ENCODE data around the gene DPEP1.

Gene DPEP1

DNA sequence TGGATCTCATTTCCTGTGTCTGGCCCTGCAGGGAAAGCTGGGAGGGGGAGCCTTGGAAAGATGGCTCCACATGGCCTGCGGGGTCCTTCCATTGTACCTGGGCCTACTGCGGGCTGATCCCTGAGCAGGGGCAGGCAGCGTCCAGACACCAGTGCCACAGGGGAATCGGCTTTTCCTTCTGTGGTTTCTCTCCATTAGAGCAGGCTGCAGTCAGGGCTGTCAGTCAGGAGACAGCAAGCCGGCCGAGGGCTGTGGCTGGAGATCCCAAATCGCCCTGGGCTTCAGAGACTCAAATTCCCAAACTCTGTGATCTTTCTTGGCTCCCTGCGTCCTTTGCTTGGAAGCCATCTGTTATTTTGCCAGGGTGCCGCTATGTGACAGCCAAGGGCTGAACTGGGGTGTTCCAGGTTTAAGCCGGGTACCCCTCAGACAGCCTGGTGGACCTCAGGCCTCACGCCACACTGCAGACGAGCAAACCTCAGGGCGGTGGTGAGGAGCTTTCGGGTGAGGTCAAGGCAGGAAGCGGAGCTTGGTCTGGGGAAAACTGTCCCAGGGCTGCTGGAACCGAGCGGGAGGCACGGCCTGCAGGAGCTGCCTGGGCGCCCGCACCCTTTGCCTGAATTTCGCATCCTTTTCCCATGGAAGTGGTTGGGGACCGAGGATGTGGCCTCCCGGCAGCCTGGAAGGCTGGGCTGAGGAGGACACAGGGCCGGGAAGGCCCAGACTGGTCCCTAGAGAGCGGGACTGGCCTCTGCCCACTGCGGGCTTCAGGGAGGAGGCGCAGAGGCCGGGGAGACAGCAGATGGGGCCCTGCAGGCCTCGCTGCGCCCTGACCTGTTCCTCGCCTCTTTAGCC, 39.4 kb upstream of the DPEP1 start:
- H3K4me3 ChIP-seq (ENCODE audit: low read length) = no peak overlapping the region
- TF ChIP-seq, protein P1, sequence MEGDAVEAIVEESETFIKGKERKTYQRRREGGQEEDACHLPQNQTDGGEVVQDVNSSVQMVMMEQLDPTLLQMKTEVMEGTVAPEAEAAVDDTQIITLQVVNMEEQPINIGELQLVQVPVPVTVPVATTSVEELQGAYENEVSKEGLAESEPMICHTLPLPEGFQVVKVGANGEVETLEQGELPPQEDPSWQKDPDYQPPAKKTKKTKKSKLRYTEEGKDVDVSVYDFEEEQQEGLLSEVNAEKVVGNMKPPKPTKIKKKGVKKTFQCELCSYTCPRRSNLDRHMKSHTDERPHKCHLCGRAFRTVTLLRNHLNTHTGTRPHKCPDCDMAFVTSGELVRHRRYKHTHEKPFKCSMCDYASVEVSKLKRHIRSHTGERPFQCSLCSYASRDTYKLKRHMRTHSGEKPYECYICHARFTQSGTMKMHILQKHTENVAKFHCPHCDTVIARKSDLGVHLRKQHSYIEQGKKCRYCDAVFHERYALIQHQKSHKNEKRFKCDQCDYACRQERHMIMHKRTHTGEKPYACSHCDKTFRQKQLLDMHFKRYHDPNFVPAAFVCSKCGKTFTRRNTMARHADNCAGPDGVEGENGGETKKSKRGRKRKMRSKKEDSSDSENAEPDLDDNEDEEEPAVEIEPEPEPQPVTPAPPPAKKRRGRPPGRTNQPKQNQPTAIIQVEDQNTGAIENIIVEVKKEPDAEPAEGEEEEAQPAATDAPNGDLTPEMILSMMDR (IDR thresholded peaks at IDR 0.05; ENCODE audit: insufficient read depth, low read depth, low read length, missing control alignments) = no peak
- DNase-seq (ENCODE audit: low read depth) = no peak

DNA sequence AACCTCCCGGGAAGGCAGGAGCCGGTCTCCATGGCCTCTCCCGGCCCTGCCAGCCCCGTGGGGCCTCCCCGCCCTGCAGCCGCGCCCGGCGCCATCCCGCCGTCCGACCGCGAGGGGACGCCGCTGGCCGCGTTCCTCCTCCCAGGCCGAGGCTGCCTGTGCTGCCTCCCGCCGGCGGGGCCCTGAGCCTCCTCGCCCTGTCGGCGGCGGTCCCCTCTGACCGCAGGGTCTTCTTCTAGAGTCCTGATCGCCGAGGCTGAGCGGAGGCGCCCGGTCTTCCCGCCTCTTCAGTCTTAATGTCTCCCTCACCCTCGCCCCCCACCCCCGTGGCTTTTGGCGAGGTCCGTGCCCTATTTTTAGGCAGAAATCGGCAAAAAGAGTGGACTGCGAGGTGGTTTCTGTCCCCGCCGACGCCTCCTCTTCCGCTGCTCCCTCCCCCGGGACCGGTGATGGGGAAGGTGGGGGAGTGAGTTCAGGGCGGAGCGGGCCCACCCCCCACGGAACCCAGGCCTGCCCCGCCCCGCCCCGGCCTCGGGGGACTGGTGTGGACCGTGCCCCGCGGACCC, 38.7 kb upstream of the DPEP1 start:
- DNase-seq (ENCODE audit: low read depth) = peak; percentile 71
- TF ChIP-seq, protein P1 (IDR thresholded peaks at IDR 0.05; ENCODE audit: insufficient read depth, low read depth, low read length, missing control alignments) = peak; percentile 30

DNA sequence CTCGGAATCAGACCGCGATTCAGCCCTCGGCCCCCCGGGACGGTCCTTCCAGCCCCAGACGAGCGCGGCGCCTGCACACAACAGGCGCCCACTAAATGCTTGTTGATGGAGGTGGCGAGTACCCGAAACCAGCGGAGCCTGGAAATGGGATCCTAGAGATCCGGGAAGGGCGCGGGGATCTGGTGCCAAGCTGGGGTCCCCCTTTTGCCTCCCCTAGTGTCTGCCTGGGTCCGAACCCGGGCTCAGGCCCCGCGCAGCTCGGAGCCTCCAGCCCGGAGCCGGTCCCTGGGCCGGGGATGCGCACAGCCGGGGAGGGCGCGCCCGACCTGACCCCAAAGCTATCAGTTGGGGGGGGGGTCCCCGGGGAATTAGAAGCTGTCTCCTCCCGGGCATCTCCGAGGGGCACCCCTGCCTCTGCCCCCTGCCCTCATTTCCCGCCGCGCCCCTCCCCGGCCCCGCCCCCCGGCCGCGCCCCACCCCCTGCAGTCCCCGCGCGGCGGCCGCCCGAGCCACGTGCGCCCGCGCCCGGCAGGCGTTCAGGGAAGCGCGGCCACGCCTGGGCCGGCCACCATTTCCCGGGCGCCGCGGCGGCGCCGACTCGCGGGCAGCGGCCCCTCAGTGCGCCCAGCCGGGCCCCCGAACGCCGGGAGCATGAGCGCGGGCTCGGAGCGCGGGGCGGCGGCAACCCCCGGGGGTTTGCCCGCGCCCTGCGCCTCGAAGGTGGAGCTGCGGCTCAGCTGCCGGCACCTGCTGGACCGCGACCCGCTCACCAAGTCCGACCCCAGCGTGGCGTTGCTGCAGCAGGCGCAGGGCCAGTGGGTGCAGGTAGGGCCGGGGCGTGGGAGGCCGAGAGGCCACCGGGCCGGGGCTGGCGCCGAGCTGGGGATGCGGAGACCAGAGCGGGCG, 37.9 kb upstream of the DPEP1 start, which contains the start of gene CPNE7:
TSS of gene CPNE7 (plus strand) at position 512 of the 906 bp plus-strand sequence. CDS start at position 652, 140 bp downstream.
- peak within 1 kb of the TSS; percentile 22 for H3K4me3 ChIP-seq (ENCODE audit: low read length)
- TF ChIP-seq, protein P1 (IDR thresholded peaks at IDR 0.05; ENCODE audit: insufficient read depth, low read depth, low read length, missing control alignments) = no peak
- DNase-seq (ENCODE audit: low read depth) = no peak

More for the DNA sequence above, 38.7 kb upstream of the DPEP1 start:
- peak overlapping the region; percentile 19 for H3K4me3 ChIP-seq (ENCODE audit: low read length)

DNA sequence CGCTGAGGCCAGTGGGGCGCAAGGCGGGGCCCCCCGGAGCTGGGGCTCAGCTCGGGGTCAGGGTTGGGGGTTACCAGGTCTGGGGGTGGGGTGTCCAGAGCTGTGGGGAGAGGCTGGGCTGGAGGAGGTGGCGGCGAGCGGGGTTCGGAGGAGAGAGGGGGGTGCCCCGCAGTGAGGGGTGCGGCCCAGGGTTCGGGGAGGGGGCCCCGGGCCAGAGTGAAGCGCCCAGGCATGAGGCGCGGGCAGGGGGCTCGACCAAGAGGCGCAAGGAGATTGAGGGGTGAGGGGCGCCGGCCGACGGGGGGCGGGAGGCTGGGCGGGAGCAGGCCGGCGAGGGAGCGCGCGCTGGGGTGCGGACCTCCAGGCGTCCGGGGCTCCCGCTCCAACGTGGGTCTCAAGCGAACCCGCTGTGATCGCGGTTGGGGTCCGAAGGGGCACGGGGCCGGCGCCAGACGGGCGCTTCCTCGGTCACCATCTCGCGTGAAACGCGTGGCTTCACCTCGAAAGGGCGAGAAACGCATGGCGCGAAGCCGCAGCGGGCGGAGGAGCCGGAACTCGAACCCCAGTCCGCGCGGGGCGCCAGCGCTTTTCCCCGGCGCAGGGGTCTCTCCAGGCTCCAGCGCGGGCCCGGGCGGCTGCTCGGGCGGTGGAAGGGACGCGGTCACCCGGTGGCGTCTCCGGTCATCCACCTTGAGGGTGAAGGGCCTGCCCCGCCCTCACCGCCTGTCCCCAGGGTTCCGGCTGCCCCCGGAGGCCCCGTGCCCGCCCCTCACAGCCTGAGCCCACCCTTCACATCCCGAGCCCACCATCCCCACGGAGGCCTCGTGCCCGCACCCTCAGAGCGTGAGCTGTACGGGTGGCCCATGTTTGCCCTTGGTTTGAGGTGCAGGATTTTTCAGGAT, 37.0 kb upstream of the DPEP1 start:
- TF ChIP-seq, protein P1 (IDR thresholded peaks at IDR 0.05; ENCODE audit: insufficient read depth, low read depth, low read length, missing control alignments) = no peak
- no peak for DNase-seq (ENCODE audit: low read depth)

DNA sequence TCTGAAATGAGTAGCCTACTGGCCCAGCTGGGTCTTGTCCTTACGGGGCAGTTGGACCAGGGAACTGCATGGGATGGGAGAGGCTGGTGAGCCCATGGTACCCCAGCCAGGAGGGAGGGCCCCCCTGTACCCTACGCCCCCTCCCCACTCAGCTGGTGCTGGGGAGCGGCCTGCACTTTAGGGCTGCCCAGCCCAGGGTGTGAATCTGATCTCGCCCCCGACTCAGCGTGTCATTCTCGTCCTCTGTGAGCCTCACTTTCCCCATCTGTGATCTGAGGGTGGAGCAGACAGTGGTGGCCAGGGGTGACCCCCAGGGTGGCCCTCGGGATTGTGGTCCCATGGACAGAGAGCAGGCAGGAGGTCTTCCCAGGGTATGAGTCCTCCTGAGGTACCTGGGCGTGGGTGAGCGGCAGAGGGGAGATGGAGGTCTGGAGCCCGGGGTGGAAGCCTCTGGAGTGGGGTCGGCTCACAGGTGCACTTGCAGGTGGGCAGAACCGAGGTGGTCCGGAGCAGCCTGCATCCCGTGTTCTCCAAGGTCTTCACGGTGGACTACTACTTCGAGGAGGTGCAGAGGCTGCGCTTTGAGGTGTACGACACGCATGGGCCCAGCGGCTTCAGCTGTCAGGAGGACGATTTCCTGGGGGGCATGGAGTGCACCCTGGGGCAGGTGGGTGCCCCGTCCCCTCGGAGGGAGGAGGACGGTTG, 36.2 kb upstream of the DPEP1 start:
- TF ChIP-seq, protein P1 (IDR thresholded peaks at IDR 0.05; ENCODE audit: insufficient read depth, low read depth, low read length, missing control alignments) = no peak
- no peak for DNase-seq (ENCODE audit: low read depth)
- H3K4me3 ChIP-seq (ENCODE audit: low read length) = no peak overlapping the region

More for the DNA sequence above, 37.0 kb upstream of the DPEP1 start:
- peak overlapping the region; percentile 11 for H3K4me3 ChIP-seq (ENCODE audit: low read length)

Measured in epithelial cell of esophagus (primary cell).